Measurements from ENCODE around the gene KCNJ4.

The KCNJ4 gene

DNA sequence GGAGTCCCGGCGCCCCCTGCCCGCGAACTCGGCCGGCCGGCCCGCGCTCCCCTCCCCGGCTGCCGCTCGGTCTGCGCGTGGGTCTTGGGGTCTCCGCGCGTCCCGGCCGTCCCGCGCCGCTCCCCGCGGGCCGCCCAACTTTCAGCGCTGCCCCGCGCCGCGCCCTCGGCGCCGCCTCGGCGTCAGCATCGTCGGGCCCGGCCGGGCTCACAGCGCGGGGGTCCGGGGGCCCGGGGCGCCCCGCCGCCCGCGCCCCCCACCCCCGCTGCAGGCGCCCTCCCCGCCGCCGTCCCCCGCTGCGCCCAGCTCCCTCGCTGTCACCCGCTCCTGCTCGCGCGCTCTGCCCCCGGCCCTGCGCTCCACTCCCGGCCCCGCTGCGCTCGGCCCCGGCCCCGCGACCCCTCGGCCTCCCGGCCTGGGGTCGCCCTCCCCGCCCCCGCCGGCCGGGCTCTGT, at the start of gene KCNJ4:
KCNJ4 (minus strand) TSS at position 124 of the 454 bp plus-strand sequence. CDS start 27,067 bp downstream, outside the sequence.
- no peak for DNase-seq

DNA sequence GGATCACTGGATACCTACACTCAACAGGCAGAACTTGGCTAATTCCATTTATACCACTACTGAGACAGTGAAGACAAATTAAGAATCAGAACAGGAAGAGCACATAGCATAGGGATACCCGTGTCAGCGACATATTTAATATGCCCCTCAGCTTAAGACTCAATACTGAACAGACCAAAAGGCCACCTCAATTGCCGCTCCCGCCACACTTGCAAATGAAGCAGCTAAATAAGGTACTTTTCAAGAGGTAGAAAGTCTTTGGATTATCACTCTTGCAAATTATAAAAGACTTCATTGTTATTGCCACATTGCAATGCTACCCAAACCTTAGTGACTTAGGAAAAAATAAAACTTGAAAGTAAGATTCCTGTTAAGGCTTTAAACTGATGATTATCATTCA, 48.0 kb upstream of the KCNJ4 start:
- no peak for DNase-seq

- no peak for DNase-seq
Measured at GRCh38 chr22:38501797-38502672, 47.0 kb upstream of the KCNJ4 start.

GRCh38 chr22:38497869-38498268, 42.9 kb upstream of the KCNJ4 start:
- DNase-seq = no peak

GRCh38 chr22:38494939-38495338, 39.9 kb upstream of the KCNJ4 start:
- DNase-seq = no peak

GRCh38 chr22:38494498-38494897, 39.5 kb upstream of the KCNJ4 start:
- DNase-seq = no peak

DNA sequence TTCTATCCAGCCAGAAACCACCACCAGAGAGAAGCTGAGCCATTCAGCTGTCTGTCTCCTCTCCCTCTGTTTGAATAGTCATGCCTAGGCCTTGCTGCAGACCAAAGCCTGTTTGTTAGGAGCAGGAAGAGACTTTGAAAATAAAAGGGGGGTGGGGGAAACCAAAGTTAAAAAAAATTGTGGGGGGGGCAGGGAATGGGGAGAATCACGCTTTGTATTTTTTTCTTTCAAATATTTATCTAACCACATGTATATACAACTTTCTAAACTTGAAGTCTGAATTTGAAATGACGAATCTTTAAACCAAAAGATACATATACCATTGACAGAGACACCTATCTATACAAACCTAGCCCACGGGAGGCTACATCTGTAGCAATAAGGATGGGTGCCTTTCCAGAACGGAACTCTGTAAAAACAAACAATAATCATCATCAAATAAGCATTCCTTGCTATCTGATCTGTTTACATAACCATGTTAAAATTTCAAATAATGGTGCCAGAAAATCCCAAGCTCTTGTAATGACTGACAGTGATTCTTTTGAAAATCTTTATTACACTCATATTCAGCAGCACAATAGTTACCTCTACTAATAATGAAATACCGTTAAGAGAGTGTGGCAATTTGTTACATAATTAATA, 36.8 kb upstream of the KCNJ4 start:
- no peak for DNase-seq

DNA sequence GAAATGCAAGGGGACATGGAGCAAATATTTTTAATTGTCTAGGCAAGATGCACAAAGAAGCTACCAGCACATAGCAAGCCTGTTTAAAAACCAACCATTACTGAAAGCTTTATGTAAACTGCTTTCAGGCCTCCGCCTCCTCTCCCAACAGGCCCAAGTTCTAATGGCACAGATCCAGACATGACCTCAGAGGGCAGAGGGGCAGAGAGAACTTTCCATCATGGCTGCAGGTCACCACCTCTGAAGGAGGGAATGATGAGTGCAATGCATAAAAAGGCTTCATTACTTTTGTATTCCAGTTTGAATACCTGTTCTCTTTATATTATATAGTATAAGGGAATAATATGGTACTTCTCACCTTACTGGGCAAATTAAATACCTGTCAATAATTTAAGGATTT, 35.9 kb upstream of the KCNJ4 start:
- no peak for DNase-seq

DNA sequence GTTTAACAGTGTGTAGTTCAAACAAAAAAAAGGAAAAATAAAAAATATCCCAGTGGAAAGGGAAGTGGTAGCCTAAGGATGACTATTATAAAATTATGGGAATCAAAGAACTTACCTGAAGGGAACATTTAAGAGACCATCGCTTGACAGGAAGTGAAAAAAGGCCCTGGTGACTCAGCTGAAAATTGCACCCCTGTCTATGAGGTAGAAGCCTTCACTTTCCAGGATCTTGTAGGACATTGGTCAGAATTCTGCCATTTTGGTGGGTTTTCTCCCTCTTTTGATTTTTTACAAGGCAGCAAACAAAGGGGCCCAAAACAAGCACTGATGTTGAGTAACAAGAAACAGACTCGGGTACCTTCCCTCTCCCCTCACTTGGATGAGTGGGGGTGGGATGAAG, 35.5 kb upstream of the KCNJ4 start:
- DNase-seq = no peak

DNA sequence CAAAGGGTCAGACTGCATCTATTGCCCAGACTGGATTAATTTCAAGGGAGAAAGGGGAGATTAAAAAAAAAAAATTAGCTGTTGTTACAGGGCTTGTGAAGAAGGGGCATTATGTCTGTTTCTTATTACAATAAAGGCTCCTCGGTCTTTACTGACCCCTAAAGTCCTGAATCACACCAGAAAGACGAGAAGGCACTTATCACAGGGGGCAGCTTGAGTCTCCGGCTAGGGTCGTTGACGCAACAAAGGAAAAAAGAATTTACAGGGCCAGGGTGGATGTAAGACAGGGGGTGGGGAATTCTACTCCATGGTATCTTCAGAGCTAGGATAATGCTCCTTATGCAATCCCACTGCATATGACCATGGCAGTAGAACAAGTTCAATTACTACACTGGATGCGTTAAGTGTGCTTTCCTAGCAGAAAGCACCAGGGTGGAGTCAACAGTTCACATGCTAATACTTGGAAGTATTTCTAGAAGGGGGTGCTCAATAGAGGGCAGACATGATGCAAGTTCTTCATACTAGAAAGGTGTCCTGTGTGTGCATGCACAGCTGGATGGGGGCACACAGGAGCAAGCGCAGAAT, 34.7 kb upstream of the KCNJ4 start:
- no peak for DNase-seq

- no peak for DNase-seq
Measured at GRCh38 chr22:38489142-38489541, 34.1 kb upstream of the KCNJ4 start.

DNA sequence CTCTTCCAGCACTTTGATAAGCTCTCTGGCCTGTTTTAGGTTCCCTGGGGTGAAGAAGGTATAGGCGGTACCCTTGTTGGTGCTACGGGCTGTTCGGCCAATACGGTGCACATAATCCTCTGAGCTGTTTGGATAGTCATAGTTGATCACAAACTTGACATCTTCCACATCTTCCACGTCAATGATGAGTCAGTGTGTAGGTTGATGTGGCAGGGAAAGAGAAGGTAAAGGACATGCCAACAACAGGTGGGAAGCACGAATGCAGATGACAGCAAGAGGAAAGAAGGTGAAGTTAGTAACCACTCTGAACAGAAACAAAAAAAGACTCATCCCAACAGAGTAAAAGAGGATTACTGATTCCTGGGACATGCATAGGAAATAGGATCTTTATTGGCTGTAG, 32.9 kb upstream of the KCNJ4 start:
- DNase-seq = no peak

DNA sequence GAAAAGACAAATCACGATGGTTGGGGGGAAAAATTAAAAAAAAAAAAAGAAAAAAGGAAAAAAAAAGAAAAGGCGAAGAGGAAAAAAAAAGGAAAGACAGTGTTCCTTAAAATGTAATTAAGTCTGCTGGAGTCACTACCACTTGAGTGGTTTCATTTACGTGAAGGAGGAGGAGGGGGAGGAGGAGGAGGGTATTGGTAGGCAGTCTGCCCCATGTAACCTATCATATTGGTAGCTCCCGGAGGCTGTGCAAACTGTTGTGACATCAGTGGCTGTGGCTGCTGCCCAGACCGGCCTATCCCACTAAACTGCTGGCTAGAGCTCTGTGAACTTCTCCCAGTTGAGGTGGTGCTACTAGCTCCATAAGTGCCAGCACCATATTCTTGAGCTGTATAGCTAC, 30.8 kb upstream of the KCNJ4 start:
- no peak for DNase-seq

DNA sequence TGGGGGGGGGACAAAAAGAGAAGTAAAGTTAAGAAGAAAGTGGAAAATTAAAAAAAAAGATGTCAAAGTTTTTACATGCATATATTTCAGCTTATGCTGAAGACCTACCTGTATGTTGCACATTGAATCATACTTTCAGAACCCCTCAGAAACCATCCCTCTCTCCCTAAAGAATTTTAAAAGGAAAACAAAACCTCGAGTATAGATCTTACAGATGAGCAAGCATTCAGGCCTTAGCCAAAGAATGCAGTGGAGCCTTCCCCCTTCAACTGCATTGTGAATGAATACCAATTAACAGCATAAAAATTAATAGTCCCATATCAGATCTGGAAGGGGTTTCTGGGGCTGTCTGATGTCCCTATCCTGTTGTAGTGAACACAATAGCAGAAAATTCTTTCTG, 29.2 kb upstream of the KCNJ4 start:
- DNase-seq = no peak

GRCh38 chr22:38482662-38483308, 27.8 kb upstream of the KCNJ4 start:
- no peak for DNase-seq

- DNase-seq = no peak
Measured at GRCh38 chr22:38481871-38482332, 26.9 kb upstream of the KCNJ4 start.

DNA sequence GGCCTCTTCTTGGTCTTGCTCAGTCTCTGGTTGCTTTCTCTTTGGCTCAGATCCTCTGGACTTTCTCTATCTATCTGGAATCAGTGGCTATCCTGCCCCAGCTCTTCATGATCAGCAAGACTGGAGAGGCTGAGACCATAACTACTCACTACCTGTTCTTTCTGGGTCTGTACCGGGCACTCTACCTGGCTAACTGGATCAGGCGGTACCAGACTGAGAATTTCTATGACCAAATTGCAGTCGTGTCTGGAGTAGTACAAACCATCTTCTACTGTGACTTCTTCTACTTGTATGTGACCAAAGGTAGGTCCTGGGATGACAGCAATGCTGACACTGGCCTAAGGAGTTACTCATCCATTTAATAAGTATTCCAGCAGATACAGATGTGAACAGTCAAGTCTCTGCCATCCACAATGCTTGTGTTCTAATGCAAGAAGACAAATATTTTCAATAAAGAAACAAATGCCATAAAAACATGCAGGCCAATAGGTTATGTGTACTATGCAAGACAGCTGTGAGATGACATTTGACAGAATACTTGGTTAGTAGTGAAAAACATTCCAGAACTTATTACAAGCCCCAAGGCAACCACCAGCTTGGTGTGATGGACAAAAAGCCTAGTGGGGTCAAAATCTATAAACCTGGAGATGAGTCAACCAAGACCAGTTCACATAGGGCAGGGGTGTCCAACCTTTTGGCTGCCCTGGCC, 26.3 kb upstream of the KCNJ4 start:
- DNase-seq = no peak

DNA sequence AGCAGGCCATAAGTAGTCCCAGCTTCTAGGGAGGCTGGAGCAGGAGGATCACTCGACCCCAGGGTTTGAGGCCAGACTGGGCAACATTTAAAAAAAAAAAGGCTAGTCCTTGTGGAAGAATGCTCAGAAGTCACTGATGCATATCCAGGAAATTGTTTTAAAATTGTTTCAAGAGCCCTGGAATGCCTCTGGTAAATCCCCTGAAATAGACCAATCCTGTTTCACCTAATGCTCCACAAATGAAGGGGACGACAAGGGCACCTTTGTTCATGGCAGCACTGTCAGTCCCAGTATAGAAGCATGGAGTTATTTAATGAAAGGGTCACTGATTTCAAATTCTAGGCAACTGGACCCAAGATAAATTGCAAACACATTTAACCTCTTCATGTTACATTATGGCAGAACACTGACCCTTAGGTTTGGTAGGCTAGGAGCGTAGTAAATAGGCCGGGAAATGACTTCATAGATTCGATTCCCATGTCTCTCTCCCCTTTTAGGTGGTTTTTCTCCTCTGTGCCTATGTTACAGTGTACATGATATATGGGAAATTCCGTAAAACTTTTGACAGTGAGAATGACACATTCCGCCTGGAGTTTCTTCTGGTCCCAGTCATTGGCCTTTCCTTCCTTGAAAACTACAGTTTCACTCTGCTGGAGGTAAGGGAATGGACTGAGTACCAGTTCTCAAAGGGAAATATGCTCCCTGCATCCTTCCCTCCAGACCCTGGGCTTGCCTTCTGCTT, 24.3 kb upstream of the KCNJ4 start:
- no peak for DNase-seq

DNA sequence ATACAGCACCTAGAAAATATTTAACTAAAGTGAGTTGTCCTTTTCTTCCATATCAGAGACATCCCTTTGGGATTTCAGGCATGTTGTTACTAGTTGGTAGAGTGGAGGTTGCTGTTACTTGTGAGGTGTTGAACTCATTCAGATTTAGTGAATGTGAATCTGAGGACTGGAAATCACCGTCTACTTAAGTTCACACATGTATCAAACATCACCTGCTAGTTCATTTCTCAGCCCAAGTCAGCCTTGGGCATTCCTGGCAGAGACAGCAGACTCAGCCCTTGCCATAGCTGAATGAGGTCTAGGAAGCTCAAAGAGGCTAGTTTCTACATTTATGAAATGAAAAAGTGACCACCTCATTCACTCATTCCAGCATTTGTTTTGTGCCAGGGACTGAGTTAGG, 22.6 kb upstream of the KCNJ4 start:
- DNase-seq = no peak

- DNase-seq = no peak
Measured at GRCh38 chr22:38474003-38474607, 19.1 kb upstream of the KCNJ4 start.

GRCh38 chr22:38471237-38471636, 16.2 kb upstream of the KCNJ4 start:
- no peak for DNase-seq
